ENCODE data around the gene SLC1A6.
"Not testable (repeated sequence)": the region's sequence is repeated elsewhere in the genome, so short reads cannot be mapped to it uniquely, and the experiment has no call there.

Gene SLC1A6

GRCh38 chr19:14979476-14980255 lies at the start of gene SLC1A6:
SLC1A6 (minus strand) TSS chr19:14979864; CDS start chr19:14972910, 6,954 bp downstream.
- DNase-seq (ENCODE audit: low read depth in 2 of 2): no peak

- DNase-seq (ENCODE audit: low read depth in 2 of 2): no peak
These were observed 48.8 kb upstream of the SLC1A6 start for GRCh38 chr19:15028490-15028889.

GRCh38 chr19:15025217-15025616 lies 45.6 kb upstream of the SLC1A6 start:
- DNase-seq (ENCODE audit: low read depth in 2 of 2): no peak

- DNase-seq (ENCODE audit: low read depth in 2 of 2): no peak
These were observed 43.1 kb upstream of the SLC1A6 start for GRCh38 chr19:15022752-15023151.

GRCh38 chr19:15021286-15022007 lies 41.8 kb upstream of the SLC1A6 start:
- no peak for DNase-seq (ENCODE audit: low read depth in 2 of 2)

- not testable (repeated sequence) for DNase-seq (ENCODE audit: low read depth in 2 of 2)
These were observed 39.2 kb upstream of the SLC1A6 start for GRCh38 chr19:15018836-15019235.

- DNase-seq (ENCODE audit: low read depth in 2 of 2): no peak
These were observed 36.4 kb upstream of the SLC1A6 start for GRCh38 chr19:15015946-15016542.

GRCh38 chr19:15014579-15014978 lies 34.9 kb upstream of the SLC1A6 start:
- DNase-seq (ENCODE audit: low read depth in 2 of 2): no peak

GRCh38 chr19:15010501-15011300 lies 31.0 kb upstream of the SLC1A6 start:
- no peak for DNase-seq (ENCODE audit: low read depth in 2 of 2)

- no peak for DNase-seq (ENCODE audit: low read depth in 2 of 2)
These were observed 28.6 kb upstream of the SLC1A6 start for GRCh38 chr19:15008308-15008707.

GRCh38 chr19:14997981-14998380 lies 18.3 kb upstream of the SLC1A6 start:
- no peak for DNase-seq (ENCODE audit: low read depth in 2 of 2)

- DNase-seq (ENCODE audit: low read depth in 2 of 2): no peak
These were observed 13.1 kb upstream of the SLC1A6 start for GRCh38 chr19:14992780-14993179.

GRCh38 chr19:14985133-14985532 lies 5.5 kb upstream of the SLC1A6 start:
- no peak for DNase-seq (ENCODE audit: low read depth in 2 of 2)

- no peak for DNase-seq (ENCODE audit: low read depth in 2 of 2)
These were observed 1.4 kb downstream of the SLC1A6 start for GRCh38 chr19:14978161-14978776.

GRCh38 chr19:14977128-14977527 lies 2.5 kb downstream of the SLC1A6 start:
- no peak for DNase-seq (ENCODE audit: low read depth in 2 of 2)

- no peak for DNase-seq (ENCODE audit: low read depth in 2 of 2)
These were observed 5.2 kb downstream of the SLC1A6 start for GRCh38 chr19:14974488-14974887.

- no peak for DNase-seq (ENCODE audit: low read depth in 2 of 2)
These were observed 7.0 kb downstream of the SLC1A6 start for GRCh38 chr19:14972676-14973075.

- DNase-seq (ENCODE audit: low read depth in 2 of 2): no peak
These were observed 8.2 kb downstream of the SLC1A6 start for GRCh38 chr19:14971474-14971873.

GRCh38 chr19:14968247-14968646 lies 11.4 kb downstream of the SLC1A6 start:
- no peak for DNase-seq (ENCODE audit: low read depth in 2 of 2)

GRCh38 chr19:14961956-14962685 lies 17.5 kb downstream of the SLC1A6 start:
- no peak for DNase-seq (ENCODE audit: low read depth in 2 of 2)

- DNase-seq (ENCODE audit: low read depth in 2 of 2): no peak
These were observed 20.4 kb downstream of the SLC1A6 start for GRCh38 chr19:14959263-14959662.

Measured in stimulated activated CD4-positive, alpha-beta T cell treated with anti-CD3 and anti-CD28 coated beads, Interleukin-15, amount 100 ng/mL, for 48 hours (primary cell).